Eye (tissue), 1 donor: Measurements from ENCODE around the gene ZNF518A.

Experiments
- DNase-seq: peaks from one replicate; pipeline ENCODE4 v3.0.0-alpha.2; 2015

Gene ZNF518A

GRCh38 chr10:96129387-96130325 lies at the start of gene ZNF518A:
Gene ZNF518A (plus strand): TSS chr10:96130297. CDS start chr10:96156323, 26,026 bp downstream.
- DNase-seq: peak; percentile 99

- DNase-seq: no peak
Observed at GRCh38 chr10:96082153-96082552, 47.9 kb upstream of the ZNF518A start.

GRCh38 chr10:96082748-96083147 lies 47.3 kb upstream of the ZNF518A start:
- no peak for DNase-seq

- no peak for DNase-seq
Observed at GRCh38 chr10:96089116-96089515, 41.0 kb upstream of the ZNF518A start.

- DNase-seq: peak; percentile 98
Observed at GRCh38 chr10:96089670-96090462, 40.2 kb upstream of the ZNF518A start.

- no peak for DNase-seq
Observed at GRCh38 chr10:96090463-96090800, 39.7 kb upstream of the ZNF518A start.

- DNase-seq: no peak
Observed at GRCh38 chr10:96092999-96093767, 36.9 kb upstream of the ZNF518A start.

- no peak for DNase-seq
Observed at GRCh38 chr10:96093948-96094347, 36.1 kb upstream of the ZNF518A start.

GRCh38 chr10:96096958-96097357 lies 33.1 kb upstream of the ZNF518A start:
- no peak for DNase-seq

- DNase-seq: no peak
Observed at GRCh38 chr10:96097865-96098264, 32.2 kb upstream of the ZNF518A start.

- DNase-seq: no peak
Observed at GRCh38 chr10:96107623-96108038, 22.5 kb upstream of the ZNF518A start.

- no peak for DNase-seq
Observed at GRCh38 chr10:96112531-96112930, 17.6 kb upstream of the ZNF518A start.

GRCh38 chr10:96118604-96119450 lies 11.3 kb upstream of the ZNF518A start:
- DNase-seq: no peak

- DNase-seq: no peak
Observed at GRCh38 chr10:96122824-96123223, 7.3 kb upstream of the ZNF518A start.

GRCh38 chr10:96124230-96125141 lies 5.6 kb upstream of the ZNF518A start:
- DNase-seq: peak; percentile 66

- DNase-seq: no peak
Observed at GRCh38 chr10:96125142-96125515, 5.0 kb upstream of the ZNF518A start.

GRCh38 chr10:96130326-96130995 lies 364 bp downstream of the ZNF518A start:
- no peak for DNase-seq

GRCh38 chr10:96131621-96132020 lies 1.5 kb downstream of the ZNF518A start:
- no peak for DNase-seq

- DNase-seq: no peak
Observed at GRCh38 chr10:96133135-96133534, 3.0 kb downstream of the ZNF518A start.

- no peak for DNase-seq
Observed at GRCh38 chr10:96136810-96137209, 6.7 kb downstream of the ZNF518A start.
